Adrenal gland (tissue), 5 donors: ENCODE measurements around the gene ODAD4.

Source experiments
- CTCF ChIP-seq, 6 experiments: fragments of 450-650 bp in 4 of 6; fragments of 200-600 bp in 2 of 6; sonication (generic) in 1 of 6; IDR thresholded peaks; 1 replicate in 5 of 6; 2 replicates in 1 of 6; pipeline versions ENCODE4 v1.5.1 to v1.8.0; 2016 to 2021; ENCODE audit warnings: antibody characterized with exemption in 6 of 6, mild to moderate bottlenecking in 2 of 6, moderate library complexity in 1 of 6
- POLR2A ChIP-seq, 2 donors: fragments of 450-650 bp; IDR thresholded peaks; one replicate each; pipeline ENCODE4 v1.6.1; 2017; ENCODE audit warnings: antibody characterized with exemption in 2 of 2, mild to moderate bottlenecking in 2 of 2, moderate library complexity in 1 of 2
- donor health status: DM: no; HTN: no; CAD: no.

GRCh38 chr17:41977991-41978390 is 47.6 kb downstream of the ODAD4 start:
- no peak for TF ChIP-seq CTCF (IDR thresholded peaks at IDR 0.05)
- no peak for TF ChIP-seq POLR2A (IDR thresholded peaks at IDR 0.05)
